Suprapubic skin (tissue), 4 donors: Measurements from ENCODE around the gene TTC29.

ENCODE experiments used
- CTCF ChIP-seq, 2 donors: fragments of 200-600 bp in 1 of 2; fragments of 450-650 bp in 1 of 2; sonication (generic) in 1 of 2; IDR thresholded peaks; one replicate each; pipeline ENCODE4 v1.5.1; 2016 to 2019; ENCODE audit warnings: antibody characterized with exemption in 2 of 2, mild to moderate bottlenecking in 1 of 2, moderate library complexity in 1 of 2
- EP300 ChIP-seq: sonication (generic); formaldehyde crosslinking; IDR thresholded peaks from one replicate; pipeline ENCODE4 v1.6.1; 2017; ENCODE audit warnings: antibody characterized with exemption
- POLR2A ChIP-seq, 2 donors: fragments of 450-650 bp; IDR thresholded peaks; one replicate each; pipeline ENCODE4 v1.6.1; 2017; ENCODE audit warnings: antibody characterized with exemption in 2 of 2, mild to moderate bottlenecking in 2 of 2, moderate library complexity in 2 of 2
- POLR2AphosphoS5 ChIP-seq, 3 donors: sonication (generic); formaldehyde crosslinking; IDR thresholded peaks; one replicate each; pipeline ENCODE4 v1.6.1; 2017; ENCODE audit warnings: antibody characterized with exemption in 3 of 3

GRCh38 chr4:146787731-146788130 lies 157.9 kb downstream of the TTC29 start:
- TF ChIP-seq POLR2A (IDR thresholded peaks at IDR 0.05) (no peak), CTCF (IDR thresholded peaks at IDR 0.05) (no peak), EP300 (no peak), POLR2AphosphoS5 (IDR thresholded peaks at IDR 0.05) (no peak)
